ENCODE measurements around the gene LBR.

The LBR gene

DNA sequence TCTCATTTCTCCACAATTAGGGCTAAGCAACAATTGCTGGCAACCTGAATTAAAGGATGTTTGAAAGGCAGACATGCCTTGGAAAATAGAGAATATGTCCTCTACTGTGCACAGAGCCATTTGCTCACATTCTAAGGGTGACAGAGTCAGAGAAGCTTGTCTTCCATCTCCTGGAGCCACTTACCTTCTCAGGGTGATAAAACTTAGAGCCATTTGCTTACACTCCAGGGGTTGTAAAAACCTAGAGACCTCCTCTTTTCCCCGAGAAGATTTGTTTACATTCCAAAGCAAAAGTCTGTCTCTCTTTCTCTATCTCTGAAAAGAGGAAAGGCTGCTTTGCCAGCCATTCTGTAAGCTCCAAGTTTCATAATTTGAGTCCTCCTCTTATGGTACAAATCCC, 61.3 kb downstream of the LBR start:
- DNase-seq: no peak

DNA sequence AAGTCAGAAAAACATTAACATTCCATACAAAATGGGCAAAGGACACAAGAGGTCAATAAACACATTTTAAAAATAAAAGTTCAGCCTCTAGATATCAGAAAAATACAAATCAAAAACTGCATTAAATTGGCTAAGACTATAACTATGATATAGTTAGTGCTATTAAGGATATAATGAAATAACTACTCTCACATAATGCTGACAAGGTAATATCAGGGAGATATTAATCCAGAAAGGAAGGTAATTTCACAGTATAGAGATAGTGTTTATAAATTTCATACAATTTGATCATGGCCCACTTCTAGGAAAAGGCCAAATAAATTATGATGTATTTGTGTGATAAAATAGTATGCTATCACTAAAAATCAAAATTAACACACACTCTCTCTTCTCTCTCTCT, 61.8 kb downstream of the LBR start:
- DNase-seq: no peak

DNA sequence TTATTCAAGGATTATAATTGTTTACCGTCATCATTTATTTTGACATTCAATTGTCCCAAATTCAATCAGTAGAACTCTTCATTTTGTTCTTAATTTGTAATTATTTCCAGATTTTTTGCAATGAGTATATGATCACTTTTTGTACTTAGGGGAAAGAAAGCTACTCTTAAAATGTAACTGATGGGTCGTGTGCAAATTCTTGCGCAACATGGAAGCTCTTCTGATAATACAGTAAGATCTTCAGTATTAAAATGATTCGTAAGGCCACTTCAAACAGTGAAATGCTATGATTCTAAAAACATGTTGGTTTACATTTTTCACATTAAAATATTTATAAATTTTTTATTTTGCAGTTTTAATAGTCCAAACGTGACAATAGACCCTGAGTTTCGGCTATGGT, 63.4 kb downstream of the LBR start:
- no peak for DNase-seq

DNA sequence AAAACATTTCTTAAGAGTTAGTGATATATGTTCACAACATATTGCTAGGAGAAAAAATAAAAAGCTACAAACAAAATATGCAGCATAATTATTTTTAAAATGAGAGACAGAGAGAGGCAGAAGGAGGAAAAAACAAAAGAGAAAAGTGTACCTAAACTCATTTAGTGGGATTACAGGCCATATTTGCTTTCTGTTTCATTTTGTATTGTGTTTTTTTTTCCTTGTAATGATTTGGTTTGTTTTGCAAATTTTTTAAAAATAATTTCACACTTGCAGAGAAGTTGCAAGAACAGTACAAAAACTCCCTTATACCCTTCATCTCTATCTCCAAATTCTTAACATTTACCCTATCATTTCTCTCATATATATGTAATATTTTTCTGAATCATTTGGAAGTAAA, 65.0 kb downstream of the LBR start:
- DNase-seq: no peak

DNA sequence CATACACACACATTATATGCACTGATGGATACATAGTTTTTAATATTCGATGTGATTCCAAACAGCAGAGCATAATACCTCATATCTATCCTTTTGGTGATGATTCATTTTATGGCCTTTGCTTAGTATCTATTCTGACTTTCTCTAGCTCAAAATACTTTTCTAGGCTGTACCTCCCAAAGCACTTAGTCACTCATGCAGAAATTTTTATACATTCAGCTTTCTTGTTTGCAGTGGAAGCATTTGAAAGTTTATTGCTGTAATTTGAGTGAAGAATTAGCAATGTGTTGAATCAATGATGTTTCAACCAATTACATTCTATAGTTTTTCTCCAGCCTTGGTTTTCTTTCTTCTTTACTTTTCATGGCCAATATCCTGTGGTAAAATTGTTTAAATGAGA, 66.7 kb downstream of the LBR start:
- DNase-seq: no peak

DNA sequence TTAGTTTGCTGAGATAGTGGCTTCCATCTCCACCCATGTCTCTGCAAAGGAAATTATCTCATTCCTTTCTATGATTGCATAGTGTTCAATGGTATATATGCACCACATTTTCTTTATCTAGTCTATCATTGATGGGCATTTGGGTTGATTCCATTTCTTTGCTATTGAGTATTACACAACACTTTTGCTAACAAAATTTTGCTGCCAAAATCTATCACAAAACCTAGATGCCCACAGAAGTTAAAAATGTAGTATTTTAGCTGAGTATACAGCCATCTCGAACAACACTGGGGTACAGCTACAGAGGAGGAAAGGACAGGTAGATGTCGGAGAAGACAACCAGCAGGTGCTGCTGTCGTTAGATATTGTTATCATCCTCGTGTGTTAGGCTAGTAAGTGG, 67.7 kb downstream of the LBR start:
- no peak for DNase-seq

DNA sequence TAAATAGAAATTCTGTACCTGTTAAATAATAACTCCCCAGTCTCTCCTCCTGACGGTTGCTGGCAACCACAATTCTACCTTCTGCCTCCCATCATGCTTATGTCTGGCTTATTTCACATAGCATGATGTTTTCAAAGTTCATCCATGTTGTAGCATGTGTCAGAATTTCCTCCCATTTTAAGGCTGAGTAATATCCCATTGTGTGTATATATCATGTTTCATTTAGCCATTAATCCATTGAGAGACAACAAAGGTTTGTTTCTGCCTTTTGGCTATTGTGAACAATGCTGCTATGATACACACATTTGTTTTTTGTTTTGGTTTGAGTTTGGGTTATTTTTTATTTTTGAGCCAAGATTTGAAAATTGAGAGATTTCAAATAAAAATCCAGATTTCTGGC, 72.0 kb downstream of the LBR start:
- DNase-seq: no peak

DNA sequence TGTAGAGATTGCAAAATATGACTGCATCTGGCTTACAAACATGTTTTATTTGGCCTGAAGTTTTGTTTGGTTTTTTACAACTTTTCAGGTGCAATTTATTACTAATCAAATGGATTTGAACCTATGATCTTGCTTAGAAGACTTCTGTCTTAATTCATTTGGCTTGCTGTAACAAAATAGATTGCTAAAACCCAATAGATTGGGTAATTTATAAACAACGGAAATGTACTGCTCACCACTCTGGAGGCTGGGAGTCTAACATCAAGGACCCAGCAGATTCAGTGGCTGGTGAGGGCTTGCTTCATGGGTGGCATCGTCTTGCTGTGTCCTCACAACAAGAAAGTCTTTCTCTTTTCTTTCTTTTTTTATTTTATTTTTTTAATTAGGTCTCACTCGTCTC, 72.9 kb downstream of the LBR start:
- DNase-seq: no peak

Data from central memory CD4-positive, alpha-beta T cell (primary cell).